ENCODE data around the gene TMEM175.

- TF ChIP-seq CTCF (IDR thresholded peaks at IDR 0.05) (no peak), POLR2A (IDR thresholded peaks at IDR 0.05) (no peak)
Measured at GRCh38 chr4:896216-896615, 36.0 kb upstream of the TMEM175 start.

Measured in lower leg skin (tissue), 3 donors.